Endothelial cell of umbilical vein (primary cell): ENCODE data around the gene TCN2. TPM values are rescaled to one million over a fixed set of nuclear protein-coding genes. Genes with fewer than 3 reads are reported as not detected.

Experiments
- BruUV-seq: library from RNA; stranded (reverse); fragments of 400-500 nt; replicated peaks from 2 replicates; lab custom pipeline; 2021; lab: Mats Ljungman, UMichigan
- CTCF ChIA-PET: fragments of 300-600, 350-600 bp; sonication (Branson Sonifier 250); formaldehyde crosslinking; loops from one replicate; lab custom pipeline; 2021; ENCODE audit warnings: antibody characterized with exemption, inconsistent platforms; lab: Charles Lee
- POLR2A ChIA-PET: fragments of 300-600, 350-600 bp; sonication (Branson Sonifier 250); formaldehyde crosslinking; loops from one replicate; lab custom pipeline; 2021; ENCODE audit warnings: antibody characterized with exemption, inconsistent platforms; lab: Charles Lee
- DNase-seq: peaks from one replicate; pipeline ENCODE4 v3.0.0-alpha.2; 2011; ENCODE audit warnings: low read depth, low spot score
- FAIRE-seq: peaks from 2 replicates; lab custom pipeline; 2011; peaks lifted over from hg19 to GRCh38; lab: Jason Lieb, UNC
- H2AFZ ChIP-seq: 2 replicates; pipeline ENCODE4 v1.6.0; 2012; ENCODE audit warnings: low read depth, low read length, control low read depth, inconsistent platforms
- H3K27ac ChIP-seq: 2 replicates; pipeline ENCODE4 v1.5.1; 2011; ENCODE audit warnings: low read depth, mild to moderate bottlenecking, control low read depth, low read length, moderate library complexity; ENCODE audit not compliant: insufficient read depth
- H3K27me3 ChIP-seq, 2 experiments: 2 replicates each; pipeline versions ENCODE4 v1.6.0 to v1.6.1; 2011; ENCODE audit warnings: low read length in 2 of 2, mixed read lengths in 1 of 2; ENCODE audit not compliant: control insufficient read depth in 2 of 2, insufficient read depth in 2 of 2
- H3K36me3 ChIP-seq, 2 experiments: 2 replicates in 1 of 2; 3 replicates in 1 of 2; pipeline ENCODE4 v1.5.1; 2011; ENCODE audit warnings: low read length in 2 of 2, mild to moderate bottlenecking in 1 of 2, moderate library complexity in 1 of 2; ENCODE audit not compliant: control insufficient read depth in 2 of 2, insufficient read depth in 2 of 2; ENCODE audit errors: extremely low read depth in 1 of 2
- H3K4me1 ChIP-seq: 3 replicates; pipeline ENCODE4 v1.5.1; 2011; ENCODE audit warnings: mild to moderate bottlenecking, low read length; ENCODE audit not compliant: control insufficient read depth, insufficient read depth; ENCODE audit errors: extremely low read depth
- H3K4me2 ChIP-seq: 2 replicates; pipeline ENCODE4 v1.6.1; 2011; ENCODE audit warnings: low read length, control low read depth, mixed read lengths; ENCODE audit not compliant: insufficient read depth
- H3K4me3 ChIP-seq, 3 experiments: fragments of 200-600 bp in 1 of 3; sonication (generic), shearing (Covaris generic) in 1 of 3; replicated peaks in 1 of 3; 2 replicates each; pipeline ENCODE4 v1.5.1; 2011 to 2016; ENCODE audit warnings: control low read depth in 3 of 3, low read length in 3 of 3, mild to moderate bottlenecking in 2 of 3, inconsistent platforms in 1 of 3, low read depth in 1 of 3, moderate library complexity in 1 of 3; ENCODE audit not compliant: insufficient read depth in 1 of 3
- H3K79me2 ChIP-seq: 2 replicates; pipeline ENCODE4 v1.6.0; 2012; ENCODE audit warnings: low read length, inconsistent platforms; ENCODE audit not compliant: control insufficient read depth, insufficient read depth
- H3K9ac ChIP-seq: replicated peaks from 2 replicates; pipeline ENCODE3; 2011; ENCODE audit warnings: low read length, control low read depth; ENCODE audit not compliant: insufficient read depth; ENCODE audit errors: extremely low read depth
- H3K9me1 ChIP-seq: replicated peaks from 3 replicates; pipeline ENCODE4 v1.6.0; 2011; ENCODE audit warnings: mild to moderate bottlenecking, low read length; ENCODE audit not compliant: control insufficient read depth, insufficient read depth; ENCODE audit errors: extremely low read depth
- H3K9me3 ChIP-seq: replicated peaks from 2 replicates; pipeline ENCODE4 v1.5.1; 2012; ENCODE audit warnings: low read length, inconsistent platforms; ENCODE audit not compliant: control insufficient read depth, insufficient read depth
- H4K20me1 ChIP-seq: replicated peaks from 2 replicates; pipeline ENCODE3; 2011; ENCODE audit warnings: mild to moderate bottlenecking, low read length; ENCODE audit not compliant: control insufficient read depth, insufficient read depth; ENCODE audit errors: extremely low read depth
- EZH2 ChIP-seq: IDR thresholded peaks from 2 replicates; pipeline ENCODE4 v1.6.1; 2012; ENCODE audit warnings: borderline replicate concordance, low read depth, mild to moderate bottlenecking, moderate library complexity, low read length, inconsistent platforms; ENCODE audit not compliant: severe bottlenecking
- FOS ChIP-seq: IDR thresholded peaks from 2 replicates; pipeline ENCODE4 v1.6.1; 2011; ENCODE audit warnings: mild to moderate bottlenecking, low read length, moderate library complexity, borderline replicate concordance; ENCODE audit not compliant: insufficient read depth
- GATA2 ChIP-seq: IDR thresholded peaks from 2 replicates; pipeline ENCODE4 v1.7.0; 2011; ENCODE audit warnings: low read depth, mild to moderate bottlenecking, moderate library complexity, mixed read lengths, low read length; ENCODE audit not compliant: insufficient read length, insufficient read depth
- JUN ChIP-seq: IDR thresholded peaks from 2 replicates; pipeline ENCODE4 v1.6.1; 2011; ENCODE audit warnings: borderline replicate concordance, low read depth; ENCODE audit not compliant: insufficient read length, insufficient read depth
- MAX ChIP-seq: IDR thresholded peaks from 2 replicates; pipeline ENCODE4 v1.6.1; 2011; ENCODE audit not compliant: insufficient read depth, insufficient read length
- MYC ChIP-seq: IDR thresholded peaks from one replicate; pipeline ENCODE4 v1.6.1; 2011; ENCODE audit warnings: mild to moderate bottlenecking, low read depth, low read length
- POLR2A ChIP-seq: IDR thresholded peaks from 2 replicates; pipeline ENCODE4 v1.6.1; 2012; ENCODE audit warnings: low read depth, mild to moderate bottlenecking, control low read depth, low read length
- POLR2AphosphoS5 ChIP-seq: IDR thresholded peaks from 2 replicates; pipeline ENCODE4 v1.6.1; 2012; ENCODE audit warnings: low read depth, mild to moderate bottlenecking, control low read depth, low read length, moderate library complexity; ENCODE audit not compliant: insufficient read depth
- dilution Hi-C: fragments of 300-500 bp; cut with MboI; formaldehyde crosslinking; loops from one replicate; pipeline ENCODE4 v1.15.0; 2019; ENCODE audit warnings: low sequenced_read_pairs; ENCODE audit not compliant: extremely low pct_ligation_motif_present
- intact Hi-C: fragments of 100-400 bp; cut with micrococcal nuclease; formaldehyde crosslinking; loops from one replicate; pipeline ENCODE4 v1.10.0; 2022
- polyA plus RNA-seq, 4 experiments: library from polyadenylated mRNA; depleted of rRNA in 3 of 4; stranded (reverse) in 3 of 4; unstranded in 1 of 4; fragments of >200 nt; gene quantifications; 2 replicates each; pipeline versions ENCODE4 v1.2.1 to v1.2.3, GENCODE V29; 2011 to 2012; ENCODE audit warnings: missing spikeins in 1 of 4
- total RNA-seq: library from RNA; stranded (reverse); gene quantifications from 2 replicates; pipeline ENCODE4 v1.2.3, GENCODE V29; 2021
- TF ChIP-seq, protein P1 (sequence below), 2 donors: IDR thresholded peaks; 1 replicate in 1 of 2; 2 replicates in 1 of 2; pipeline ENCODE4 v1.5.1; 2011; ENCODE audit warnings: low read length in 2 of 2, mild to moderate bottlenecking in 2 of 2, moderate library complexity in 2 of 2, control low read depth in 1 of 2, inconsistent platforms in 1 of 2, low read depth in 1 of 2; ENCODE audit not compliant: insufficient read depth in 1 of 2; ENCODE audit errors: extremely low read depth in 1 of 2

TCN2 gene
- total and polyA plus RNA-seq, 2 donors (not counting 3 experiments of a cell fraction or from before 2014, with no cell fraction given), result 80.6 to 188 TPM

GRCh38 chr22:30607939-30608338, 965 bp downstream of the TCN2 start:
- TF ChIP-seq POLR2AphosphoS5, result no peak
- no peak for TF ChIP-seq MYC
- TF ChIP-seq POLR2A, result no peak
- no peak for TF ChIP-seq EZH2
- TF ChIP-seq FOS, result no peak
- TF ChIP-seq MAX, result no peak
- no peak for TF ChIP-seq JUN
- TF ChIP-seq, protein P1, sequence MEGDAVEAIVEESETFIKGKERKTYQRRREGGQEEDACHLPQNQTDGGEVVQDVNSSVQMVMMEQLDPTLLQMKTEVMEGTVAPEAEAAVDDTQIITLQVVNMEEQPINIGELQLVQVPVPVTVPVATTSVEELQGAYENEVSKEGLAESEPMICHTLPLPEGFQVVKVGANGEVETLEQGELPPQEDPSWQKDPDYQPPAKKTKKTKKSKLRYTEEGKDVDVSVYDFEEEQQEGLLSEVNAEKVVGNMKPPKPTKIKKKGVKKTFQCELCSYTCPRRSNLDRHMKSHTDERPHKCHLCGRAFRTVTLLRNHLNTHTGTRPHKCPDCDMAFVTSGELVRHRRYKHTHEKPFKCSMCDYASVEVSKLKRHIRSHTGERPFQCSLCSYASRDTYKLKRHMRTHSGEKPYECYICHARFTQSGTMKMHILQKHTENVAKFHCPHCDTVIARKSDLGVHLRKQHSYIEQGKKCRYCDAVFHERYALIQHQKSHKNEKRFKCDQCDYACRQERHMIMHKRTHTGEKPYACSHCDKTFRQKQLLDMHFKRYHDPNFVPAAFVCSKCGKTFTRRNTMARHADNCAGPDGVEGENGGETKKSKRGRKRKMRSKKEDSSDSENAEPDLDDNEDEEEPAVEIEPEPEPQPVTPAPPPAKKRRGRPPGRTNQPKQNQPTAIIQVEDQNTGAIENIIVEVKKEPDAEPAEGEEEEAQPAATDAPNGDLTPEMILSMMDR (IDR thresholded peaks at IDR 0.05; ENCODE audit: extremely low read depth in 1 of 2, insufficient read depth in 1 of 2, low read depth in 1 of 2, low read length in 2 of 2), result no peak
- TF ChIP-seq GATA2, result no peak
- Histone ChIP-seq H4K20me1 (no peaks in the 10 kb centered on the region), H3K4me2 (peak overlapping the region; percentile 39), H3K27ac (peak overlapping the region; percentile 73), H3K9me3 (no peaks in the 10 kb centered on the region), H3K4me3 (no peak overlapping the region), H3K27me3 (no peaks in the 10 kb centered on the region), H3K79me2 (no peaks in the 10 kb centered on the region), H3K9me1 (no peaks in the 10 kb centered on the region), H3K36me3 (peaks cover 0 to 14% of the 10 kb centered on the region in 2 experiments), H3K9ac (no peak overlapping the region), H2AFZ (no peak overlapping the region), H3K4me1 (peaks cover 37% of the 10 kb centered on the region)
- FAIRE-seq, result no peak
- intact Hi-C loops, result loop anchor here (1.0 to 10.0 kb wide), 4 partner anchors 26 to 216 kb away; partner anchors contain the start of gene MTFP1
- no peak for DNase-seq
- ChIA-PET CTCF (interaction anchor here (1.2 to 5.2 kb wide), 4 partner anchors 8 to 312 kb away, joined by 3 to 59 read pairs (median 28); partner anchors contain the start of gene SLC35E4), POLR2A (no interaction called here)
- dilution Hi-C loops, result no loop called here
- BruUV-seq, result no TSS peak
